NCI-H2227 treated with DMSO at 0.1 percent for 48 hours (cell line): ENCODE results near the gene KRTAP4-1.
A peak's percentile ranks its signal among the peaks of the same experiment; 100 is the strongest.
"Not testable (repeated sequence)": the region's sequence is repeated elsewhere in the genome, so short reads cannot be mapped to it uniquely, and the experiment has no call there.

Source experiments
- DNase-seq: peaks from one replicate; lab custom pipeline; 2025; lab: John Stamatoyannopoulos, UW

Gene KRTAP4-1

GRCh38 chr17:41171886-41172285 lies 12.8 kb downstream of the KRTAP4-1 start:
- no peak for DNase-seq

GRCh38 chr17:41168121-41168520 lies 16.6 kb downstream of the KRTAP4-1 start, which contains the start of gene KRTAP4-3:
Gene KRTAP4-3, minus strand, starts transcription at chr17:41168221. Its CDS starts 49 bp downstream, at chr17:41168172.
- no peak for DNase-seq

DNA sequence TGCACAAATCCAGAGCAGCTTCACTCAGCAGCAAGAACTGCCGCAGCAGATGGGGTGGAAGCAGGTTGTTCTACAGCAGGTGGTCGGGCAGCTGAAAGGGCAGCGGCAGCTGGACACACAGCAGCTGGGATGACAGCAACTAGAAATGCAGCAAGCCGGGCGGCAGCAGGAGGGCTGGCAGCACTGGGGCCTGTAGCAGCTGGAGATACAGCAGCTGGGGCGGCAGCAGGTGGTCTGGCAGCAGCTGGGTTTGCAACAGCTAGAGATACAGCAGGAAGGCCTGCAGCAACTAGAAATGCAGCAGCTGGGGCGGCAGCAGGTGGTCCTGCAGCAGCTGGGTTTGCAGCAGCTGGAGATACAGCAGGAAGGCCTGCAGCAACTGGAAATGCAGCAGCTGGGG lies 17.1 kb downstream of the KRTAP4-1 start:
- DNase-seq, result no peak

DNA sequence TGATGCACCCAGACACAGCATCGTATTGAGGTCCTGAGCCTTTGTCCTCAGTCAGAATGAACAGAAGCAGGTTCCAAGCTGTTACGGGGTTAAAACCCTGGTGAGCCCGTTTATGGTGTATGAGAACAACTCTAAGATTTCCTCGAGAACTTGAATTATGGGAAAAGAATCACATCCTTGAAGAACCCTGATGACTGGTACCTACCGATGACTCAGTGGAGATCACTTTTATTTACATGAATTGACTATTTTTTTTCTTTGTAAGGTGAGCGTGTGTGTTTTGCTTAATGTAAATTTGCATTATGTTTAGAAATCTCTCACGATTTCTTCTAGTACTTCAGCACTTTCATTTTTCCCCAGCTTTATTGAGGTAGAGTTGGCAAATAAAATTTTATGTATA lies 20.9 kb downstream of the KRTAP4-1 start:
- DNase-seq, result no peak

- no peak for DNase-seq
These were observed 24.1 kb downstream of the KRTAP4-1 start, which contains the start of gene KRTAP4-4 for GRCh38 chr17:41160648-41161047. Gene KRTAP4-4, minus strand, starts transcription at chr17:41160748. Its CDS starts 57 bp downstream, at chr17:41160691.

- DNase-seq, result not testable (repeated sequence)
These were observed 24.5 kb downstream of the KRTAP4-1 start for GRCh38 chr17:41160190-41160589.

DNA sequence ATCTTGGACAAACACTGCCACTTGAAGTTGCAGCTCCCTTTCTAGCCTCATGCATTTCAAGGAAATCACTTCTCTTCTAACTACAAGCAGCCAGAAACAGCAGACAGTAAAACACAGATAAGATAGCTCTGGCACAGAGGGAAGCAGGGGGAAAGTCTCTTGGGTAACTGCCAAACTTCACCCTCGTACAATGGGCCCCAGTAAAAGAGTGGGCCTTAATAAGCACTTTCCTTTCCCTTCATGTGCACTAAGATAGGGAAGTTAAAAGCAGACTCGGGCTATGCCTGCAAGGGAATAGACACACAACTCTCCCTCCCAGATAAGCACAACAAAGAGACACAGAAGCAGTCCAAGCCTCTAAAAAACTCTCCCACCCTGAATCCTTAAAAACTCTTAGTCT lies 30.9 kb downstream of the KRTAP4-1 start:
- DNase-seq, result peak; percentile 38

DNA sequence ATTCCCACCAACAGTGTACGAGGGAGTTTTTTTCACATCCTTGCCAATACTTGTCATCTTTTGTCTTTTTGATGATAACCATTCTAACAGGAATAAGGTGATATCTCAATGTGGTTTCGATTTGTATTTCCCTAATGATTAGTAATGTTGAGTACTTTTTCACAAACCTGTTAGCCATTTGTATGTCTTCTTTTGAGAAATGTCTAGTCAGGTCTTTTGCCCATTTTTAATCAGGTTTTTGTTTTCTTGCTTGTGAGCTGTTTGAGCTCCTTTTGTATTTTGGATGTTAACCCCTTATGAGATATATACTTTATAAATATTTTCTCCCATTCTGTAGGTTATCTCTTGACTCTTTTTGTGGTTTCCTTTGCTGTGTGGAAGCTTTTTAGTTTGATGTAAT lies 33.2 kb downstream of the KRTAP4-1 start:
- no peak for DNase-seq

GRCh38 chr17:41150026-41150425 lies 34.7 kb downstream of the KRTAP4-1 start:
- no peak for DNase-seq

DNA sequence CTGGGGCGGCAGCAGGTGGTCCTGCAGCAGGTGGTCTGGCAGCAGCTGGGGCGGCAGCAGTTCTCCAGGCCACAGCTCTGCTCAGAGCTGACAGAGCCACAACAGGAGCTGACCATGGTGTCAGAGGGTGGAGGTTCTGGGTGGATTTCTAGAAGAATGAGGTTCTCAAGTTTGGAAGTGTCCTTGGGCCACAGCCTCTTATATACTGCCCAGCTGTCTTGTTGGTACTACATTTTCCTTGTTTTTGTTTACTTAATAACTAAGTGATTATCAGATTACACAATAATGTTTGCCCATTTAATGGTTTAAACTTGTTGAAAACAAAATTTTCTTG lies 35.1 kb downstream of the KRTAP4-1 start, which contains the start of gene KRTAP4-5:
Gene KRTAP4-5, minus strand, starts transcription at position 174 of the 334 bp plus-strand sequence. Its CDS starts 58 bp downstream, at position 116.
- DNase-seq, result no peak

- DNase-seq, result not testable (repeated sequence)
These were observed 35.6 kb downstream of the KRTAP4-1 start for GRCh38 chr17:41148971-41149651.

DNA sequence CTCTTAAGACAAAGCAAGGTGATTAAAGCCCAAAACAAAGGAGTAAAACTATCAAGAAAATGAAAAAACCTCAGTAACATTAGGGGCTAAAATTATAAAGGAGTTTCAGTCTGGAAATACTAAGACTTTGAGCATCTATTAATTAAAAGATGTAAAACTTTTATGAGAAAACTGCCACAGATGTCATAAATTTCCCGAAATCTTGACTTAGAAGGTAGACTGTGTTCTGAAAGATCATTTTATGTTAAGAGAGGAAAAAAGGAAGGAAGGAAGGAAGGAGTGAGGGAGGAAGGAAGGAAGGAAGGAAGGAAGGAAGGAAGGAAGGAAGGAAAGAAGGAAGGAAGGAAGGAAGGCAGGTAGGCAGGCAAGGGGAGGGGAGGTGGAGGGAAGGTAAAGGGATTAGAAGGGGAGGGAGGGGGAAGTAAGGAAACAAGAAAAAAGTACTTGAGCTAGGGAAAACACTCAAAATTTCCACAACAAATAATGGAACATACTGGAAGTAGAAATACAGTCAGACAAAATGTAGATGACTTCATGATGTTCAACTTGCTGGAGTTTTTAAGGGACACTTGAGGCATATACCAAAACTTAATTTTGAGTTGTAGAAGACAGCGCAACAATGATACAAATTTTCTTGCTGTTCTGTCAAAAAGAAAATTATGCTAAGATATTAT lies 37.0 kb downstream of the KRTAP4-1 start:
- DNase-seq, result no peak

DNA sequence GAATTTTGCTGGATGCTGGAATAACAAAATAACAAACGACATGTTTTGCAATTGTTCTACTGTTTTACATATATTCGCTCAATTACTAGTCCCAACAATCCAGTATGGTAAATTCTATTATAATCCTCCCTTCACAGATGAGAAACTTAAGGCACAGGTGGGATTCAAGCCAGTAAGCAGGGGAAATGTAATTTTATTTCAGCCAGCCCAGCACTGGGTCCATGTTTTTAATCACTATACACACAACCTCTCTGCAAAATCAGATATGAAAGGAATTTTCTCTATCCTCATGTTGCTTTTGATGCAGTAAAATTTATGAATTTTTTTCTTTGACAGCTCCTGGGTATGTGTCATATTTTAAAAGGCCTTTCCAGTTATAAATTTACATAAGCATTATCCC lies 39.5 kb downstream of the KRTAP4-1 start:
- no peak for DNase-seq

GRCh38 chr17:41144846-41145245 lies 39.9 kb downstream of the KRTAP4-1 start:
- DNase-seq, result no peak

DNA sequence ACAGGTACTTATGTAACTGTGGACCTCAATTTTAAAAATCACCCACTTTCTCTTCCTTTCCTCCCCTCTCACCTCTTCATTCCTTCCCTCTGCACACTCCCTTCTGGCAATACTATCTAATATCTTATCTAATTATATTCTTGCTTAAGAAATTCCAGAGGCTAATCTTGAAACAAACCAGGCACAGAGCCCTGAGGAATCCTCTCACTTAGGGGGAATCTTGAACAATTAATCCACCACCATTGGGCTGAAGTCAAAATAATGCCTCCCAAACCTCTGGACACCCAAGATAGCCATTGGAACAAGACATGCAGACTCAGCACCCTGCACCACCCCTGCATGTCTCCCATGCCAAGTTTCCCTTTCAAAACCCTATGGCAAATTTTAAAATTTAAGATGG lies 43.4 kb downstream of the KRTAP4-1 start:
- DNase-seq, result no peak

GRCh38 chr17:41140360-41141131 lies 44.2 kb downstream of the KRTAP4-1 start, which contains the start of gene KRTAP4-6:
Gene KRTAP4-6, minus strand, starts transcription at chr17:41140544. Its CDS starts 57 bp downstream, at chr17:41140487.
- no peak for DNase-seq

DNA sequence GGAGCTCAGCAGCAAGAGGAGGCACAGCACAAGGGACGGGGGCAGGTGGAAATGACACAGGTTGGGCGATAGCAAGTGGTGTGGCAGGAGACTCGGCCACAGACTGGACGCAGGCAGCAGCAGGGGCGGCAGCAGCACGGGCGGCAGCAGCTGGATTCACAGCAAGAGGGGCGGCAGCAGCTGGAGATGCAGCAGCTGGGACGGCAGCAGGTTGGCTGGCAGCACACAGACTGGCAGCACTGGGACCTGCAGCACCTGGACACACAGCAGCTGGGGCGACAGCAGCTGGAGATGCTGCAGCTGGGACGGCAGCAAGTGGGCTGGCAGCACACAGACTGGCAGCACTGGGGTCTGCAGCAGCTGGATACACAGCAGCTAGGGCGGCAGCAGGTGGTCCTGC lies 44.8 kb downstream of the KRTAP4-1 start:
- not testable (repeated sequence) for DNase-seq
